ENCODE results near the gene C6orf15. TPM values are rescaled to one million over a fixed set of nuclear protein-coding genes. Genes with fewer than 3 reads are reported as not detected.

The C6orf15 gene
- polyA plus RNA-seq, 2 of the 4 experiments (the other 2 are of a cell fraction): not detected

GRCh38 chr6:31118178-31118577, 5.8 kb upstream of the C6orf15 start:
- ATAC-seq: no peak
- Histone ChIP-seq H3K9me3 (no peaks in the 10 kb centered on the region), H3K4me2 (no peak overlapping the region), H3K27ac (no peak overlapping the region), H3K4me1 (peaks cover 29% of the 10 kb centered on the region), H3K4me3 (no peak overlapping the region)
- 85% methylated on average over 7 of the region's 7 CpGs for WGBS (ENCODE audit: missing lambda C conversion rate)
- FAIRE-seq: no peak
- DNase-seq (ENCODE audit: low read depth in 1 of 2, low spot score in 1 of 2): no peak
- TF ChIP-seq BHLHE40 (IDR thresholded peaks at IDR 0.05; ENCODE audit: low read depth, low read length) (no peak), SMC3 (IDR thresholded peaks at IDR 0.05) (no peak), RCOR1 (IDR thresholded peaks at IDR 0.05; ENCODE audit: low read depth, low read length) (no peak), ZFP36 (IDR thresholded peaks at IDR 0.05; ENCODE audit: borderline replicate concordance, partially characterized antibody) (no peak), KDM5A (IDR thresholded peaks at IDR 0.05) (no peak), HMGXB4 (CRISPR knock-in tag; IDR thresholded peaks at IDR 0.05; ENCODE audit: borderline replicate concordance) (no peak), CBX8 (IDR thresholded peaks at IDR 0.05) (no peak), HOXB5 (CRISPR knock-in tag; IDR thresholded peaks at IDR 0.05) (no peak), POLR2AphosphoS2 (conservative IDR thresholded peaks at IDR 0.05; ENCODE audit: low read length) (no peak), RARB (CRISPR knock-in tag; IDR thresholded peaks at IDR 0.05) (no peak), TP53 (CRISPR knock-in tag; IDR thresholded peaks at IDR 0.05) (no peak)
- TF ChIP-seq, protein P1, sequence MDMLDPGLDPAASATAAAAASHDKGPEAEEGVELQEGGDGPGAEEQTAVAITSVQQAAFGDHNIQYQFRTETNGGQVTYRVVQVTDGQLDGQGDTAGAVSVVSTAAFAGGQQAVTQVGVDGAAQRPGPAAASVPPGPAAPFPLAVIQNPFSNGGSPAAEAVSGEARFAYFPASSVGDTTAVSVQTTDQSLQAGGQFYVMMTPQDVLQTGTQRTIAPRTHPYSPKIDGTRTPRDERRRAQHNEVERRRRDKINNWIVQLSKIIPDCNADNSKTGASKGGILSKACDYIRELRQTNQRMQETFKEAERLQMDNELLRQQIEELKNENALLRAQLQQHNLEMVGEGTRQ (IDR thresholded peaks at IDR 0.05): no peak
- TF ChIP-seq, protein P2, sequence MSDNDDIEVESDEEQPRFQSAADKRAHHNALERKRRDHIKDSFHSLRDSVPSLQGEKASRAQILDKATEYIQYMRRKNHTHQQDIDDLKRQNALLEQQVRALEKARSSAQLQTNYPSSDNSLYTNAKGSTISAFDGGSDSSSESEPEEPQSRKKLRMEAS (IDR thresholded peaks at IDR 0.05): no peak
- TF ChIP-seq, protein P3, sequence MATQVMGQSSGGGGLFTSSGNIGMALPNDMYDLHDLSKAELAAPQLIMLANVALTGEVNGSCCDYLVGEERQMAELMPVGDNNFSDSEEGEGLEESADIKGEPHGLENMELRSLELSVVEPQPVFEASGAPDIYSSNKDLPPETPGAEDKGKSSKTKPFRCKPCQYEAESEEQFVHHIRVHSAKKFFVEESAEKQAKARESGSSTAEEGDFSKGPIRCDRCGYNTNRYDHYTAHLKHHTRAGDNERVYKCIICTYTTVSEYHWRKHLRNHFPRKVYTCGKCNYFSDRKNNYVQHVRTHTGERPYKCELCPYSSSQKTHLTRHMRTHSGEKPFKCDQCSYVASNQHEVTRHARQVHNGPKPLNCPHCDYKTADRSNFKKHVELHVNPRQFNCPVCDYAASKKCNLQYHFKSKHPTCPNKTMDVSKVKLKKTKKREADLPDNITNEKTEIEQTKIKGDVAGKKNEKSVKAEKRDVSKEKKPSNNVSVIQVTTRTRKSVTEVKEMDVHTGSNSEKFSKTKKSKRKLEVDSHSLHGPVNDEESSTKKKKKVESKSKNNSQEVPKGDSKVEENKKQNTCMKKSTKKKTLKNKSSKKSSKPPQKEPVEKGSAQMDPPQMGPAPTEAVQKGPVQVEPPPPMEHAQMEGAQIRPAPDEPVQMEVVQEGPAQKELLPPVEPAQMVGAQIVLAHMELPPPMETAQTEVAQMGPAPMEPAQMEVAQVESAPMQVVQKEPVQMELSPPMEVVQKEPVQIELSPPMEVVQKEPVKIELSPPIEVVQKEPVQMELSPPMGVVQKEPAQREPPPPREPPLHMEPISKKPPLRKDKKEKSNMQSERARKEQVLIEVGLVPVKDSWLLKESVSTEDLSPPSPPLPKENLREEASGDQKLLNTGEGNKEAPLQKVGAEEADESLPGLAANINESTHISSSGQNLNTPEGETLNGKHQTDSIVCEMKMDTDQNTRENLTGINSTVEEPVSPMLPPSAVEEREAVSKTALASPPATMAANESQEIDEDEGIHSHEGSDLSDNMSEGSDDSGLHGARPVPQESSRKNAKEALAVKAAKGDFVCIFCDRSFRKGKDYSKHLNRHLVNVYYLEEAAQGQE (IDR thresholded peaks at IDR 0.05): no peak
- TF ChIP-seq, protein P4, sequence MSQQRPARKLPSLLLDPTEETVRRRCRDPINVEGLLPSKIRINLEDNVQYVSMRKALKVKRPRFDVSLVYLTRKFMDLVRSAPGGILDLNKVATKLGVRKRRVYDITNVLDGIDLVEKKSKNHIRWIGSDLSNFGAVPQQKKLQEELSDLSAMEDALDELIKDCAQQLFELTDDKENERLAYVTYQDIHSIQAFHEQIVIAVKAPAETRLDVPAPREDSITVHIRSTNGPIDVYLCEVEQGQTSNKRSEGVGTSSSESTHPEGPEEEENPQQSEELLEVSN (IDR thresholded peaks at IDR 0.05; ENCODE audit: borderline replicate concordance, low read depth): no peak
- POLR2A ChIA-PET: no interaction called here
- CTCF ChIA-PET: interaction anchor here (0.8 to 1.5 kb wide), 6 partner anchors 11 to 203 kb away, joined by 3 to 7 read pairs (median 4); no protein-coding TSS in a partner anchor

GRCh38 chr6:31116661-31117385, 4.4 kb upstream of the C6orf15 start:
- ChIA-PET POLR2A (no interaction called here), CTCF (interaction anchor here (0.6 to 4.0 kb wide), 10 partner anchors 9 to 250 kb away, joined by 3 to 31 read pairs (median 4); no protein-coding TSS in a partner anchor)
- no peak for ATAC-seq
- Histone ChIP-seq H3K4me3 (no peak overlapping the region), H3K27ac (no peak overlapping the region), H3K4me2 (no peak overlapping the region), H3K4me1 (peaks cover 17% of the 10 kb centered on the region), H3K9me3 (no peaks in the 10 kb centered on the region)
- no peak for TF ChIP-seq FOXS1 (CRISPR knock-in tag; IDR thresholded peaks at IDR 0.05)
- TF ChIP-seq POLR2AphosphoS2 (conservative IDR thresholded peaks at IDR 0.05; ENCODE audit: low read length): no peak
- TF ChIP-seq KDM5A (IDR thresholded peaks at IDR 0.05): no peak
- TF ChIP-seq CTCF (IDR thresholded peaks at IDR 0.05): no peak
- no peak for TF ChIP-seq RNF2 (IDR thresholded peaks at IDR 0.05; ENCODE audit: borderline replicate concordance, low read depth)
- no peak for TF ChIP-seq CEBPB (IDR thresholded peaks at IDR 0.05)
- 93% methylated on average over 15 of the region's 19 CpGs for WGBS (ENCODE audit: missing lambda C conversion rate)
- FAIRE-seq: no peak
- DNase-seq (ENCODE audit: low read depth in 1 of 2, low spot score in 1 of 2): no peak
